Mammary epithelial cell (primary cell): ENCODE data around the gene MT1M.

Source experiments
- CTCF ChIP-seq, 2 donors: IDR thresholded peaks in 1 of 2; conservative IDR thresholded peaks in 1 of 2; 2 replicates each; pipeline ENCODE4 v1.5.1; 2011 to 2012; ENCODE audit warnings: inconsistent platforms in 2 of 2, low read length in 2 of 2, mild to moderate bottlenecking in 2 of 2, control low read depth in 1 of 2, low read depth in 1 of 2; ENCODE audit not compliant: insufficient read depth in 1 of 2; ENCODE audit errors: extremely low read depth in 1 of 2
- EZH2 ChIP-seq: IDR thresholded peaks from 2 replicates; pipeline ENCODE4 v1.6.1; 2012; ENCODE audit warnings: low read length, inconsistent platforms, borderline replicate concordance

DNA sequence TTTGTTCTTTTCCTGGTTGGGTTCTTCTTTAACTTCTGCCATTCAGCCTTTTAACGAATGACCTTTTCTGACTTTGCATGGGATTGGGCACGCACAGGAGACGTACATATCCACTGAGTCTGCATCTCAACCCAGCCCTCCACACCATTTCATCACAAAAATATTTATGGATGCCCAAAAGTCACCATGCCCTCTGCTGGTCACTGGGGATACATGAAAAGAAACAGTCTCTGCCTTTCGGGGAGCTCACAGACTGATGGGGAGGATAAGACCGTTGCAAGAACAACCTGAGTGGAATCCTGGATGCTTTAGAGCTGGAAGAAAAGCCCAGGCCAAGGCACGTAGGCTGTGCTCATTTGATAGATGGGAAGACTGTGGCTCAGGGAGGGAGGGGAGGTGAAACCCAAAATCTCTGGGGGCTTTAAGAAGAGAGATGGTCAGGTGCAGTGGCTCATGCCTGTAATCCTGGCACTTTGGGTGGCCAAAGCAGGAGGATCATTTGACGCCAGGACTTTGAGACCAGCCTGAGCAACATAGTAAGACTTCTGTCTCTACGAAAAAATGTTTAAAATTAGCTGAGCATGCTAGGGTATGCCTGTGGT lies 32.0 kb upstream of the MT1M start:
- TF ChIP-seq CTCF (conservative IDR thresholded peaks at IDR 0.05 in 1 of 2, IDR thresholded peaks at IDR 0.05 in 1 of 2; ENCODE audit: extremely low read depth in 1 of 2, insufficient read depth in 1 of 2, low read depth in 1 of 2, low read length in 2 of 2) (peak; percentile 75 to 79), EZH2 (no peak)
